CD4-positive, alpha-beta T cell treated with Interleukin-1 beta for 1 hour (primary cell): Measurements from ENCODE around the gene KLF16.

ENCODE experiments used
- DNase-seq, 2 donors: peaks; one replicate each; pipeline ENCODE4 v3.0.0-alpha.2; 2020 to 2022

Gene KLF16

DNA sequence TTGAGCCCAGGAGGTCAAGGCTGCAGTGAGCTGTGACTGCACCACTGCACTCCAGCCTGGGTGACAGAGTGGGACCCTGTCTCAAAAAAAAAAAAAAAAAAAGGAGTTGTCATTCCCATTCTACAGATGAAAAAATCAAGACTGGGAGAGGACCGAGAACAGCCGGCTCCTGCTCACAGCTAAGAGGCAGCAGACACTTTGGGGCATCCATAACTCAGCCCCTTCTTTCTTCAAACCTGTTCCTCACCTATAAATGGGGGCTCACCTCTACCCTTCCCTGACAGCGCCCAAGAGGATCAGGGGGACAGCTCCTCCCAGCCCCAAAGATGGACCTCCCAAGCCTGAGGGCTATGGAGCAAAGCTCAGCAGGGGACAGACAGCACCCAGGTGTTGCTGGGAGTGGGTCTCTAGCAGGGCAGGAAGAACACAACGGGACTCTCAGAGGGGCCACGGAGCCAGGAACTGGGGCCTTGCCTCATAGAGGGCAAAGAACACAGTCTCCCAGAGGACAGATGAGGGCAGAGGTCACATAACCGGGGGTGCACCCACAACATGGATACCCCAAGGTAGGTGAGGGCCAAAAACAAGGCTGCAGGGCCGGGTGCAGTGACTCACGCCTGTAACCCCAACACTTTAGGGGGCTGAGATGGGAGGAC lies 3.4 kb upstream of the KLF16 start:
- DNase-seq = no peak

DNA sequence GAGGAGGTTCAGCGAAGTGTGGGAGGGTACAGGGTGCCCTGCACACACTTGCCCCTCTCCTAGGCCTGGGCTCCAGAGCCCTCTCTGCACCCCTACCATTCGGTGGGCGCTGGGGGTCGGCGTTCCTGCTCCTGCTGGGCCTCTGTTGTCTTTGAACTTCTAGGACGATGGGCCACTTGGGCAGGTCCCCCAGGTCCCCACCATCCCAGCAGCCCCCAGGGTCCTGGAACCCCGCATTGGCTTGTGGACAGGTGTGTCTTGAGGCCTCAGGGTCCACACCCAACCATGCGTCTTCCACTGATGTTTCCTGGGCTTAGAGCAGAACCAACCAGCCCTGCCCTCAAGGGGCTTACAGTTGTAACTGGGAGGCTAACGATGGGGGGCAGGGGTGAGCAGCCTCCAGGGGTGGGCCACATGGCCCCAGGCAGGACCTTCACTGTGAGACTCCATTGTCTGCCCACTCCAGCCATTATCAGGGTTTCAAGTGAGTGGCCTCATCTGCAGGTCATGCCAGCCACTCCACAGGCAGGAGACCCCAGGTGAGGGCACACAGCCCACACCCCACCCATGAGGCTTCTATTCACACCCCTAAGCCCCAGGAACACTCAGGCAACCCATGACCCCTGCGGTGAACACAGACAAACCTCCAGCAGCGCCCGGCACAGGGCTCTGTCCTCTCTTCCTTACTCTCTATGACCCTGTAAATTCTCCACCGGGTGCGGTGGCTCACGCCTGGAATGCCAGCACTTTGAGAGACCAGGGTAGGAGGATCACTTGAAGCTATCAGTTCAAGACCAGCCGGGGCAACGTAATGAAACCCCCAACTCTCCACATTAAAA lies 2.0 kb upstream of the KLF16 start:
- DNase-seq = no peak

DNA sequence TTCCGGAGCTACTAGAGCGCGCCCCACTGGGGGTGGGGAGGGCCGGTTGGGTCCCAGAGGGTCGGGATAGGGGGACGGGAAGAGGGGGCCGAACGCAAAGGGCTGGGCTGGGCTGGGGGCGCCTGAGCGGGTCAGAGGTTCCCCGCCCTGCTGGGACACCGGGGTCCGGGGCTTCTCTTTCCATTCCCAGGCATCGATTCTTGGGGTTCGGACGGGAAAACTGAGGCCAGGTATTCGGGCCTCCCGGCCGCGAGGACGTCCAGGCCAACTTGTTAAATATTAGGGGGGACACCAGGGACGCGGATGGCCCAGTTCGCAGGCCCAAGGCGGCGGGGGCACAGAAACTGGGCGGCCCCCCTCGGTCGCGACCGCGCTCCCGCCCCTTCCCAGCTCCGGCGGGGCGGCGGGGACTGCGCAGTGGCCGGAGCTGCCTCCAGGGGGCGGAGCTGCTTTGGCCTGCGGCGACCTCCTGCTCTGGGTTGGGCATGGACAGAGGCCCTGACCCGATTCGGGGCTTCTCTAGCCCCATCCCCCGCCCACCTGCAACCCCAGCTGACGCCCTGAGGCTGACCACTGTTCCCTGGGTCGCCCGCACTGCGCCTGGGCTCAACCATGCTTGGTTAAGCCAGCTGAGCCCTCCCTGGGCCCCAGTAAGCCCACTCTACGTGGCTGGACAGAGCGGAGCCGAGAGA lies 1.2 kb upstream of the KLF16 start:
- DNase-seq = peak; percentile 69 to 75

DNA sequence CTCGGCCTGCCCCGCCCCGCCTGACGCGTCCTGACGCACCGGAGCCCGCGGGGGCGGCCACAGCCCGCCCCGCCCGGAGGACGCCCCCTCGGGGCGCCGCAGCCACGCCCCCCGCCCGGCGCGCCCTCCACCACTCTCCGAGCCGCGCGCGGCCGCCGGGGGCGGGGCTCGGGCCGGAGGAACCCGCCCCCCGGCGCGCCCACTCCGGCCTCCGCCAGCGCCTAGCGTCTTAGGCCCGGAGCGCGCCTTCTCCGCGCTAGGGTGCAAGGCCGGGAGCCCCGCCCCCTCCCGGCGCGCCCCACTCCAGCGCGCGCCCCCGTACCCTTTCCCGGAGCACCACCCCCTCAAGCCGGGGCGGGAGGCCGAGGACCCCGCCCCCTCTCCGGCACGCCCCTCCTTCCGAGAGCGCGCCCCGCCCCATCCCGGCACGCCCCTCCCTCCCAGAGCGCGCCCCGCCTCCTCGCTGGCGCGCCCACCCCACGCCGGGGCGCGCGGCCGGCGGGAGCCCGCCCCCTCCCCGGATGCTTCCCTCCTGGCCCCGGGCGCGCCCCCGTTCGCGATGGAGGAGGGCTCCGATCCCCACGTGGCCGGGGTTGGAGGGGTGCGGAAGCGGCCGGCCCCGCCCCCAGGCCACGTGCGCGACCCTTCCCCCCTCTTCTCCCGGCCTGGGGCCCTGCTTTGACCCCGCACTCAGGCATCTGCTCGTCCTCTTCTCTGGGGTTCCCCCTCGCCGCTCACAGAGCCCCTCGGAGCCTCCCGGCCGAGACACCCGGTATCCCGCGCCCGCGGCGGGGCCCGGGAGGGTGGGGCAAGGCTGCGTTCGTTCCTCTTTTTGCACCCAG lies 480 bp upstream of the KLF16 start:
- peak; percentile 93 for DNase-seq

DNA sequence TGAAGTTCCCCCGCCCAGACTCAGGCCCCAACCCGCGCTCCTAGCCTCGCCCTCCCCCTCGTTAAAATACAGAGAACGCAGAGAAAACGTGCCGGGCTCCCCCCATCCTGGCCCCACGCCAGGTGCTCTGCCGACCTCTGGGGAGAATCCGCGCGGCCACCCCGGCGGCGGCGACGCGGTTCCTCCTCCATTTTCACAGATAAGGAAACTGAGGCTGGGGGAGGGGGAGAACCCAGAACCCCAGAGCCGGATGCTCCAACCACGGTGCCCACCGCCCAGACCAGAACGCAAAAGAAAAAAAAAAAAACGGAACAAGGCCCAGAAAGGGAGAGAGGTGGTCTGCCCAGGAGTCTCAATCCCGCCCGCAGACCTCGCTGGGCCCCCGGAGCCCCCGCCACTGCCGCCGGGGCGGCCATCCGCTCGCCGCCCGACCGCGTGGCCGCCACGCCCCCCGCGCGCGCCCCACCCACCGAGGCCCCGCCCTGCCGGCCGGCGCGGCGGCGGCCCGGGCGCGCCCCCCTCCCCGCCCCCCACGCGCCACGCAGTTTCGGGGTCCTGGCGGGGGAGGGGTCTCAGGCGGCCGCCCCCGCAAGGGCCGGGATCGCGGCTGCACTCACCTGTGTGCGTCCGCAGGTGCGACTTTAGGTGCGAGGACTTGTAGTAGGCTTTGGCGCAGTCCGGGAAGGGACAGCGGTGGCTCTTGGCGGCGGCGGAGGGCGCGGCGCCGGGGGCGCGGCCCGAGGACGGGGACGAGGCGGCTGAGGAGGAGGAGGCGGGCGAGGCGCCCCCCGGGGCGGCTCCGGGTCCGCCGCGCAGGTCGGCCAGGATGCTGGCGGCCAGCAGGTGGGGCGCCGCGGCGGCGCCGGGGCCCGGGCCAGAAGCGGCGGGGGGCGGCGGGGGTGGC lies 703 bp downstream of the KLF16 start:
- peak; percentile 56 to 71 for DNase-seq

DNA sequence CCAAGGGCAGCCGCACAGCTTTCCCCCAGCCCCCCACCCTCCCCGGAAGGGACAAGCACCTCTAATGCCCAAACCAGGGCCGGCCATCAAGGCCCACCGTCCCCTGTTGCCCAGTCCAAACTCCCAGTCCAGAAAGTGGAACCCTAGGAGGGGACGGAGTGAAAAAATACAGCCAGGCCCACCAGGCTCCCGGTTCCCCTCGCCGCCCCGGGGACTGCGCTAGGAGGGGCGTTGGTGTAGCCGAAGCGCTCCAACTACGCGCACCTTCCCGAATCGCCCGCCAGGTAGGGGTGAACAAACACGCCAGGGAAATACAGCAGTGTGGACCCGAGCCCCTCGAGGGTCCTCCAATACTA lies 1.3 kb downstream of the KLF16 start:
- no peak for DNase-seq

DNA sequence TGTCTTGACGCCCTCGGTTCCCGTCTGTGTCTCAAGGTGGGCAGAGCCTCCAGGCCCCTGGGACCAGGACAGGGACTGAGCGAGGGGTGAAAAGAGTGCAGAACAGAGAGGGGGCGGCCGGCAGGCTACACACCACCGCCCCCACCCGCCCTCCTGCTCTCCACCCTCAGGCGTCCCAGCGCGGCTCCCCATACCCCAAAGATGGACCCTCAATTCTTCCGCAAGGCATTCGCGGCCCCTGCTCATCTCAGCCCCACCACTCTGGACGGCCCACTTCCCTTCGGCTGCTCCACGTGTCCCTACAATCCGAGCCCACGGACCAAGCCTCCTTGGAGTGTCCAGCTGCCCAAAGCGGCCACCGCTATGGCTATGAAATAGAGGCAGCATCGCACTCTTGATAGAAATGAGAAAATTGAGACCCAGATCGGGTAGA lies 1.8 kb downstream of the KLF16 start:
- DNase-seq = no peak

DNA sequence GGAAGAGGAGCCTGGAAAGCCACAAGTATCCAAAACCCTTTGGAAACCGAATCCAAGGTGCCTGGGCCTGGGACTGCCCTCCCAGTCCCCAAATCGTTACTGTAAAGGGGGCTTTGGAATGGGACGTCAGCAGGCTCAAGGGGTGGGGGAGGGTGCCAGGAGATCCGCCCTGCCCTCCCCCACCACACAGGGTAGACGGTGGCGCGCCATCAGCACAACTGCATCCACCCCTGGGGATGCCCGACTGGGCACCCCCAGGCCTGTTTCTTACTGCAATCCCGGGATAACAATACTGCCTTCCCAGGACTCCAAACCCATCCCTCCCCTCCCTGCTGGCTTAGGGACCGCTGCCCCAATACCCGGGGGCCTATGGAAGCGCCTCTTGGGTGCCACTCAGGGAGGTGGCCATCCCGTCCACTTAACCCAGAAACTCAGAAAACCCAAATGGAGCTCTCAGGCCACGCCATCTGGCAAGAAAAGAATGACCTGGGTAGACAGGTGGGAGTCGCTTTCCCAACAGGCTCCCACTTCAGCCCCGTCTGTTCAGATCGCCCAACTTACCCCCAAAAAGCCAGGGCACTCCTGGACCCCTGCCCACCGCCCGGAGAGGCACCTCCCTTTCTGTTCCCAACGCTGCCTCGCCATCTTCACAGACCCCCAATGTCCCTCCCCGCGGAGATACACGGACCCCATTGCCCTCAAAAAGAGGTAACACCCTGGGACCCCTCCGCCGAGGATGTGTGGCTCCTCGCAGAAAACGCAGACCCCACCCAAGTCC lies 2.4 kb downstream of the KLF16 start:
- DNase-seq = no peak

DNA sequence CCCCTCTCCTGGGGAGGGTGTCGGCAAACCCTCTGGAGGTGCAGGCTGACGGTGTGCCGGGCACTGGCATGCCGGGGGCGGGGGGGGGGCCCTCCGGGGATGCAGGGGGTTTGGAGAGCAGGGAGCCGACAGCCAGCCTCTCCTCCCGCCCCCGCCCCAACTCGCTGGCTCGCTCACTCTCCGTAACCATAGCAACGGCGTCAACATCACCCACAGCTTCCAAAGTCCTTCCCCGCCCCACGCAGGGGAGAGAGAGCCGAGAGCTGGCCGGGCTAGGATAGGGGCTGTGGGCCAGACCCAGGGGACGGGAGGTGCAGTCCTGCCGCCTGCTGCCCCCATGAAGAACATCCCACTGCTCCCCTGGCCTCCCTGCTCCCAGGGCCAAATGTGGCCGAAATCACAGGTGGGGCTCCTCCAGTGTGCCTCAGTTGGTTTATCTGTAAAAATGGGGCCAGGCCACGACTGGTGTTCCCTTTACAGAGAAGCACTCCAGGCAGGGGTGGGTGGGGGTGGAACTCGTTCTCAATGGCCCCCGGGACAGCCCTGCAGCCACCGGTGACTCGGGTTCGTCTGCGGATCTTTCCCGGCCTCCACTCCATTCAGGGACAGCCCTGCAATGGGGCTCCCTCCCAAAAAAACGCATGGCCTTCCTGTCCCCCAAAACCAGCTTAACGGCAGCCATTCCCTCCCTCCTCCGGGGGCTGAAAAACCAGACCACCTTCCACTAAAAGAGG lies 3.2 kb downstream of the KLF16 start:
- DNase-seq = peak; percentile 74 to 77

DNA sequence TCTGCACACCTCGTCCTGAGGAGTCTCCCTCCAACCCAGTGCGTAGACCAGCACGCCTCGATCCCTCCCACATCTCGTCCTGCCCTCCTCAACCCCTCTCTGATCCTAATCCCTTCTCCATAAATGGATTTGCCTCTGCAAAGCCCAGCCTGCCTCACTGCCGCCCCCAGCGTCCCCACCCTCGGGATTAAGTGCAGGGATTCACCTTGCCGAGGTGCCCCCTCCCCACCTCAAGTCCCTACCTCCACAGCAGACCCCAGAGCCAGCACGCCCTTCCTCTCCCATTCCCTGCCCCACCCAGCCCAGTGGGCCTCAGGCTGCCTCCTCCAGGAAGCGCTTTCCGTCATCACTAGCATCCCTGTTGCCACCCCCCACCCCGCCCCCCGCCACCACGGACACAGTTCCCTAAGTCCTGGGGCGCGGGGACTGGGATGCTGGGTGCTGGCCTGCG lies 4.0 kb downstream of the KLF16 start:
- DNase-seq = no peak

DNA sequence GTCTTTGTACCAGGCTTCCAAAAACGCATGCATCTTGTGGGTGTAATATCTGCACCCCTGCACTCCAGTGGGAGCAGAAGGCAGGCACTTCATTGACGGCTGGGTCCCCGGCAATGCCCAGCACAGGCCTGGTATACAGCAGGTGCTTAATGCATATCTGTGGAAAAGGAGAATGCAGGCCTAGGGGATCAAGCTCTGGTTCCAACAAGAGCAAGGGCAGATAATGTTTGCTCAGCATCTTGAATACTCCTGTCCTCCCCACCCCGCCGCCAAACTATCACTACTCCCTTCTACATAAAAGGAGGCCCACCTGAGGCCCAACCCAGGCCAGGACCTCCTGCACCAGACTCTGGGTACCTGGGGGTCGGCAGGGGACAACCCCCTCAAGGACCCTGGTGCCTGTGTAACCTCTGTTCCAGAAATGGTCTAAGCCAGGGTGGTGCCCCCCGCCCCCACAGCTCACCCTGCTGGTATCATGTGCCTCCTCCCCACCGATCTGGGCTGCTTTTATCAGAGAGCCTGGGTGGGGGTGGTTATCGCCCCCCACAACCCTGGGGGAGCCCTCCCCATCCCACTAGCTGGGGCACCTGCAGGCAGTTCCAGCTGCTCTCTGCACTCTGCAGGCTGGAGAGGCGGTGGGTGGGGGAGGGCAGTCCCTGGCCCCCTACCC lies 4.8 kb downstream of the KLF16 start:
- DNase-seq = no peak

DNA sequence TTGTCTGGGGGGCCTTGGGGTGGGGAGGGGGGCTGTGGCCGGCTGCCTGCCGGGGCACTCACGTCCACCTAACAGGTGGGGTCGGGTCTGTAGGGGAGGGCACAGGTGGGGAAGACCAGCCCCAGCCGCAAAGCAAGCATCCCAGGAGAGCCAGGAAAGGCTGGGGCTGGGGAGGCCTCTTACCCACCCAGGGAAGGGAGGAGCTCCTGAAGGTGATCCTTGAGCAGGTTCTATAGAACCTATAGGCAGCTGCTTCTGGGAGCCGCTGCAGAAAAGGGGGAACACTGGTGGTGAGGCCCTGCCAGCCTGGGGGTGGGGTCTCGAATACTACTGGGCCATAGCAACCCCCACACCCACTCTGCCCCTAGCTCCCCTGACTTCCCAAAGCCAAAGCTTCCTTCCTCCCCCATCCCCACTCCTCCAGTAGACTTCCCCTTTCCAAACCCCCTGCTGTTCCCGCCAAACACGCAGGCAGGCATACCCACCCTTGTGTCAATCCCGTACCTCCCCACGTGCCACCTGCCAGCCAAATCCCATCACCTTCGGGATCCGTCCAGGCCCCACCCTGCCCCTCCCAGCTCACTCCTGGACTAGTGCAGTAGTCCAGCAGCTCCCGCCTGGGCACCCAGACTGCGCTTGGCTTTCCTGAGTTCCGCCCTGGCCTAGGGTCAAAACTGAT lies 5.6 kb downstream of the KLF16 start:
- DNase-seq = no peak

DNA sequence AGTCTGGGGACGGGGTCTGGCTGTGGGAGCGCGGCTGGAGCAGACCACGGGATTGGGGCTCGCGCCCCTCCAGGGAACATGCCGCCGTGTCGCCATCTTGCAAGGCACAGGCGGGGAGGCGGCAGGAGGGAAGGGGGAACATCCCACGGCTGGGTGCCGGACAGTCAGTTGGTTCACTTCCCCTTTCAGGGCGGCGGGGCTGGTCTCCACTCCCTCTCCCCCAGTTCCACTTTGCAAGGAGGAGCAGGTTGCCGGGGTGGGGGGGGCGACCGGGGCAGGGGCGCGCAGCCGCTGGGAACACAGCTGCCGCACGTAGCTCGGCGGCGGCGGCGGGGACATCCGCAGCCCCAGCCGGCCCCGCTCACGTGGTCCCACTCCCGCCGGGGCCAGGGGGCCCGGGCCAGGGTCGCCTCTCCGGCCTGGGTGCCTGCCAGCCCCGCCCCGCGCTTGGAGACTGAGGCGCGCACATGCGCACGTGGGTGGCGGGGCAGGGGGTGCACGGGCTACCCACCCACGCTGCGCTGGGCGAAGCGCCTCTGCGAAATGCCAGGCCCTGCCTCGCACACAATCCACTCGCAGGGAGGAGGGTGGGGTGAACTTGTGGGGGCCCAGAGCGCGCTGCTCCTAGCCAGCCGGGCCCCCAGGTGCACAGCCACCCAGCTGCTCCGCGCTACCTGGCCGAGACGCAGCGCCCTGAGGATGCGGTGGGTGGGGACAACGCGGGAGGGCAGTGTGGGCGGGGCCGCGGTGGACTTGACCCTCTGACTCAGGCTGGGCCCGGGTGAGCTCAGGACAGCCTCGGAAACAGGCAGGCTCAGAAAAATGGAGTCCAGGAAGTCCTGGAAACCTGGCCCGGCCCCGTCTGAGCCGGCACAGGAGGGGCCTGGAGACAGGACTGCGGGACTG lies 6.4 kb downstream of the KLF16 start:
- DNase-seq = peak in 1 of 2 donors; percentile 78

DNA sequence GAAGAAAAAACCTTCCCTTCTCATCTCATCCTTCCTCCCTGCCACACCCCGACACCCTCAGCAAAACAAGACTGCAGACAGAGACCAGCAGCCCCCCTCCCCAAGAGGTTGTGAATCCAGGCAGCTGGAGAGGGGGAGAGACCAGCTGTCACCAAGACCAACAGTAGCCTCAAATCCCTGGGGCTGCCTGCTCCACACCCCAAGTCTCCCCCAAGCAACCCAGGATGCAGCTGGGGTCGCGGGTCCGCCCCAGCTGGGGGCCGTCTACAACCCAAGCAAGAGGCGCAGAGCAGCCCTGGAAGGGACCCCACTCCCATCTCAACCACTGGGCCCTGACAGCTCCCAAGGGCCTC lies 7.1 kb downstream of the KLF16 start:
- DNase-seq = no peak

DNA sequence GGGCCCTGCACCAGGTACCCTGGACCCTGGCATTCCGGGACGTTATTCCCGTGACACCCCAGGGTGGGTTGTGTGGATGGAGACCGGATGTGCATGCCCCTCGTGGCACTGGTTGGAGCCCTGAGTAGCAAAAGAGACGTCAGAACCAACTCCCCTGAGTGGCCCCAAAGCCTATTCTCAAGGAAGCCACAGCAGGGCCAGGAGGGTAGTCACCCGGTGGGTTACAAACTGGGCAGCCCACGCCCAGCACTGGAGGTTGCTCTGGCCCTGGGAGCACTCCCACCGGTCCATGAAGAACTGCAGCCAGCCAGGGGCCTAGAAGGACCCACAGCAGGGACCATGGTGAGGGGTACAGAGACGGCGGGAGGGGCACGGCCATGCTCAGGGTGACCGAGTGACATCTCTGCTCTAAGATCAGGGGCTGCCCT lies 7.5 kb downstream of the KLF16 start:
- peak in 1 of 2 donors; percentile 18 for DNase-seq

DNA sequence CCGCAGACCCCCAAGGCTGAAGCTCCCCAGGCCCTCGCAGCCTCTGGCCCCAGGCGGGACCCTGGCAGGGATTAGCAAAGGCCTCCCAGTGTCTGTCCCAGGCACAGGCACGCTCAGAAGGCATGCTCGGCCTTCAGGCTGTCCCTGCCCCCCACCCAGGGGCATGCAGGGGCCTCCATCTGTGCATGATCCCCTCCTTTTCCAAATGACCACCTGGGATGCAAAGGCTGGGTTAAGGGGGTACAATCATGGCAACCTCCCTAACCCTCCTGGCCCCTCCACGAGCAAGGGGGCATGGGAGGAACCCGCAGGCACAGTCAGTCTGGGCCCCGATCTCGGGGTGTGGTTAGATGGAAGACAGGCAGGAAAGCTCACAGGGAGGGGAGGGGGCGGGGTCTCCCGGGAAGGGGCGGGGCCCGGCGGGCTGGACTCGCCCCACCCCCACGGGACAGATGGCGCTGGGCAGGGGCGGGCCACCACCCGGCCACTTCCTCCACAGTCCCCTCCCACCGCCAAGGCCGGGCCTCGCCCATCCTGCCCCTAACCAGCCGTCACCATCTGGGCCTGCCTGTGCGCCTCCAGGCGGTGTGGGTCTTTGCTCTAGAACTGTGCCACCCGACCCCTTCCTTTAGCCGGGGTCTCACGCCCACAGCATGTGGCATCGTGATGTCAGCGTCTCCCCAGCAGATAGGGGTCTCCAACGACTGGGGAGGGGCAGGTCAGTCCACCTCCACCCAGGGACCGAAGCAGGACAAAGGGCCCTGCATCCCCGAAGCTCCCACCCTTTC lies 8.1 kb downstream of the KLF16 start:
- peak; percentile 91 for DNase-seq

DNA sequence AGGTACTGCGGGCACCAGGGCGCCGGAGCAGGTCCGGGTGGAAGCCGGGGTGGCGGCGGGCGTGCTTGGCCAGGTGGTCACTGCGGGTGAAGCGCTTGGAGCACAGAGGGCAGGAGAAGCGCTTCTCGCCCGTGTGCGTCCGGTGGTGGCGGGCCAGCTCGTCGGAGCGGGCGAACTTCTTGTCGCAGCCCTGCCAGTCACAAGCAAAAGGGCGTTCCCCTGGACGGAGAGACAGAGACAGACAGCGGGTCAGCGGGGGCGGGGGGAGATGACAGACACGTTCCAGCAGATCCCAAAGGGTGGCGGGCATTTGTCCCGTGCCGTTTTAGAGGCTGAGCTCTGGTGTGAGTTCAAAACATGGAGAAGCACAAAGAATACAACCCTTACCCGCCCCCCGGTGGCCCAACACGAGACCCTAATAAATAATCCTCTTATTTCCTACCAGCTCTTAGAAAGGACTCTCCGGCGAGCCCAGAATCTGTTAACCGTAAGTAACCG lies 8.8 kb downstream of the KLF16 start:
- no peak for DNase-seq
